Activated CD4-positive, alpha-beta T cell treated with anti-CD3 and anti-CD28 coated beads, Interleukin-2, Interleukin-4, amounts not matched to agents 100 ng/mL and 50 ng/mL, durations not matched to agents 16 hours and 8 hours (primary cell): ENCODE data around the gene ADARB2.

ENCODE experiments used
- DNase-seq: peaks from one replicate; pipeline ENCODE4 v3.0.0-alpha.2; 2020; ENCODE audit warnings: low spot score

ADARB2 gene

GRCh38 chr10:1569208-1569607, 168.1 kb downstream of the ADARB2 start:
- no peak for DNase-seq

- DNase-seq, result no peak
Observed at GRCh38 chr10:1567742-1568495, 169.4 kb downstream of the ADARB2 start.

DNA sequence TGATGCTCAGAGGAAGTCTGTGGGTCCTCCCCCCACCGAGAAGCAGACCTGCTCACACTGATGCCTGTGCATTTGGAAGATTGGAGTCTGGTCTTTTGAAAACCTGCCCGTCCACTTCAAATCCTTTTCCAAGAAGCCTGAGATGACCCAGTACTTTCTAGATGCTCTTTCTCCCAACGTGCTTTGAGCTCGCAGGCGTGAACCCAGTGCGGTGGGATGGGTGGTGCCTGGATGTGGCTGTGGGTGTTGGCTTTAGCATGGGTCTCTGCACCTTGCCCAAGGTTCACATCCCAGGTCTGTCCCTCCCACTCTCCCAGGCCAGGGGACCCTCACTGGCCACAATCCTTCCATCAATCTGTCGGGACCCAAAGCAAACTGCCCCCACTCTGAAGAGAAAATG, 170.2 kb downstream of the ADARB2 start:
- no peak for DNase-seq

GRCh38 chr10:1564791-1565190, 172.5 kb downstream of the ADARB2 start:
- no peak for DNase-seq

GRCh38 chr10:1563028-1563427, 174.3 kb downstream of the ADARB2 start:
- no peak for DNase-seq

GRCh38 chr10:1561731-1562337, 175.5 kb downstream of the ADARB2 start:
- no peak for DNase-seq

- no peak for DNase-seq
Observed at GRCh38 chr10:1560535-1561192, 176.7 kb downstream of the ADARB2 start.

GRCh38 chr10:1559761-1560160, 177.6 kb downstream of the ADARB2 start:
- DNase-seq, result no peak

DNA sequence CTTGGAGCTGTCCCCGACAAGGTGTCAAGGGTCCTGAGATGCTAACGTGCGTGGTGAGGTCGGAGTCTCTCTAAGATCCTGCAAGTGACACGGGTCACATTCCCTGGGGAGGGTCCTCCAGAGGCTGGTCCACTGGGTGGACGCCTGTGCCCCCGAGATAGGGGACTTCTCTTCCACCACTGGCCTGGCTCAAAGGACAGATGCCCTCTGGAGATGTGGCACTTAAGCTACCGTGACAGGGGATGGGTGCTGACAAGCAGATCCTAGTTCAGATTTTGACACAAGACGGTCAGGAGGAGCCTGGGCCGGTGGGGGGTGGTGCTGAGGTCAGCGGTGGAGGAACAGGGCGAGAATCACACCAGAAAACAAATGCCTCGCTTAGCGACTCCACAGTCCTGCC, 178.0 kb downstream of the ADARB2 start:
- DNase-seq, result no peak

DNA sequence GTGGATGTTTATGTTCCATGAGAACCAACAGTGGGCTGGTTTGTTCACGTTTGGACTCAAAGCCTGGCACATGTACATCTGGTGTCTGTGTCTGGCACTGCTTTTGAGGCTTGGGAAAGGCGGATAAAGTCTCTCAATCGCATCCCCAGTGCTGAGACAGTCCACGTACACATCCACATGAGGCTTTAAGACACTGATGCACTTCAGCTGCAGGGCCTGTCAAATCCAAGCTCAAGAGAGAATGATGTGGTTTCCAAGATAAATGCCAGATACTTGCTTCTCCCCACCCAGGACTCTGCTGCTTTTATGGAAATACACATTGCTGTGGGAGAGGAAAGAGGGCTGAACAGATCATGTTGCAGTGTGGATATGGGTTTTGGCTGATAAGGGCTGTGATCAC, 178.4 kb downstream of the ADARB2 start:
- DNase-seq, result no peak

GRCh38 chr10:1557081-1557480, 180.2 kb downstream of the ADARB2 start:
- DNase-seq, result no peak

GRCh38 chr10:1556496-1556895, 180.8 kb downstream of the ADARB2 start:
- no peak for DNase-seq

DNA sequence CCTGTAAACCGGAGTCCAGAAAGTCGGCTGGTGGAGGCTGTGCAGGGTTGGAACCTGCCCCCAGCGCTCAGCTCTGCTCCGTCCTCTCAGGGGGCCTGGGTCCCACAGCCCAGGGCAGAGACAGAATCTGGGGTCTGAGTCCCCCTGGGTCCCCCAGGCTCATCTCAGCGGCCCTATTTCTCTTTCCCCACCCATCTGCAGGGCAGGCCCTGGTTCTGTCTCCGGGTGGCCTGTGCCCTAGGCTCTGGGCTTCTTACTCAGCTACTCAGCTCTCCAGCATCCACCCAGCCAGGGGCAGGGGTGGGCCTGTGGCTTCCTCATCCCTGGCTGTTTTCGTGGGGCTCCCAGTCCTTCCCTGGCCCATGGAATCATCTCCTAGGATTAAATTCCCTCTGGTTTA, 183.4 kb downstream of the ADARB2 start:
- DNase-seq, result no peak

- DNase-seq, result no peak
Observed at GRCh38 chr10:1552881-1553670, 184.2 kb downstream of the ADARB2 start.

DNA sequence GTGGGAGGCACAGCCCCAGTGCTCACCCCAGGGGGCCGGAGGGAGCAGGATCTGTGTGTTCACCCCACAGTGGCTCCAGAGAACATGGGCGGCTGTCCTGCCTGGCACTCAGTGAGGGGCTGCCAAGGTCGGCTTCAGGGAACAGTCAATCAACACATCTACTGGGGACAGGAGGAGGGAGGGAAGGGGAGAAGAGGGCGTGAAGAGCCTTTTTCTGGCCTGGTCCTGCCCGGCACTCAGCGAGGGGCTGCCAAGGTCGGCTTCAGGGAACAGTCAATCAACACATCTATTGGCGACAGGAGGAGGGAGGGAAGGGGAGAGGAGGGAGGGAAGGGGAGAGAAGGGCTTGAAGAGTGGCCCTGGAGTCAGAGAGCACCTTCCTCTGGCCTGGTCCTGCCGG, 184.9 kb downstream of the ADARB2 start:
- no peak for DNase-seq

DNA sequence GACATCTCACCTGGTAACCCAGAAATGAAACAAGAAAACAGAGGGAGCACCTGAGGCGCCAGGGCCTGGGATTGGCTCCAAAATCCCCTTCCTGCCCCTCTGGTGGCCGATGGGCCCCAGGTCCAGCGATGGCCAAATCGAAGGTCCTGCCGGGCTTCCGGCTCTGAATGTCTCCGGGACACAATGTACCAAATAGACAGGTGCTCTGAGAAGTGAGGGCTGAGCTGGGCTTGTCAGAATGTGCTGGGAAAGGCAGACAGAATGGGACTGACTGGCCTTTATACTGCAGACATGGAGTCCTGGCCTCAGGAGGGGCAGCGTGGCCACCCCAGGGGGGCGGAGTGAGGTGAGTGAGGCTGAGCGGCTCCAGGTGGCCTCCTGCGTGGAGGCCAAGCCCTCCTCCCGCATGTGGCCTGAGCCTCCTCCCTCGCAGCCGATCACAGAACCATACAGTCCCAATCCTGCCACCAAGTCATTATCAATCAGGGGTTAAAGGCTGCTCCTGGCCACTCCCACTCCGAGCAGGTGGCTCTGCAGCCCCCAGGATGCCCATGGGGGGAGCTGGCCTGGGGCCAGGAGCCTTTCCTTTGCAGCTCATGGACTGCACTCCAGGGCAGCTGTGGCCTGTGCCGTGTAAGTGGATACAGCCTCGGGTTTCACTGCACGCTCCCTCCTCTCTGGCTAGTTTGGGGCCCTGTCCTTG, 185.5 kb downstream of the ADARB2 start:
- DNase-seq, result no peak

GRCh38 chr10:1550616-1551015, 186.7 kb downstream of the ADARB2 start:
- DNase-seq, result no peak

- DNase-seq, result no peak
Observed at GRCh38 chr10:1550291-1550595, 187.1 kb downstream of the ADARB2 start.

- DNase-seq, result no peak
Observed at GRCh38 chr10:1549591-1550290, 187.6 kb downstream of the ADARB2 start.

- DNase-seq, result no peak
Observed at GRCh38 chr10:1548596-1548995, 188.7 kb downstream of the ADARB2 start.

DNA sequence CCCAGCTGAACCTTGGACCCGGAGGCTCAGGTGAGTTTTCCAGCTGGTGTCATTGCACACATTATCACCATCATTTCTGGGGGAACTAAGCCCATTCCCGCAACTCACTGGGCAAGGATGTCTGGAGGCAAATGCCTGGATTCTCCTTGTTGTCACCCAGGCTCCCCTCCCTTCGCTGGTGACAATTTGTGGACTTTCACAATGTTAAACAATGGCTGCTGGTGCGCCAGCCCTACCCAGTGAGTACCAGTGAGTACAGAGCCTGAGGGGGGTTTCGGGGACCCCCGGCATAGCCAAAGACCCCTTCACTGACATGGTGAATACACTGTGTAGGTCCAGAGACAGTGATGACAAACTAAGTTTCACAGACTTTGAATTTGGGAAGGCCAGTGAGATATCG, 189.2 kb downstream of the ADARB2 start:
- no peak for DNase-seq
